Raji (cell line): ENCODE results near the gene ZNF148.

Source experiments
- POLR2A ChIP-seq: IDR thresholded peaks from 2 replicates; pipeline ENCODE4 v1.6.1; 2011; ENCODE audit warnings: low read depth, low read length, control low read depth; ENCODE audit not compliant: insufficient read depth

ZNF148 gene

GRCh38 chr3:125319765-125320164 lies 55.4 kb downstream of the ZNF148 start:
- TF ChIP-seq POLR2A, result no peak

- no peak for TF ChIP-seq POLR2A
Measured at GRCh38 chr3:125318871-125319270, 56.3 kb downstream of the ZNF148 start.

- no peak for TF ChIP-seq POLR2A
Measured at GRCh38 chr3:125318167-125318865, 56.8 kb downstream of the ZNF148 start.

- no peak for TF ChIP-seq POLR2A
Measured at GRCh38 chr3:125317761-125318160, 57.4 kb downstream of the ZNF148 start.

GRCh38 chr3:125316949-125317348 lies 58.2 kb downstream of the ZNF148 start:
- no peak for TF ChIP-seq POLR2A

GRCh38 chr3:125316246-125316645 lies 58.9 kb downstream of the ZNF148 start:
- TF ChIP-seq POLR2A, result no peak

- TF ChIP-seq POLR2A, result no peak
Measured at GRCh38 chr3:125313060-125313635, 62.0 kb downstream of the ZNF148 start.

- no peak for TF ChIP-seq POLR2A
Measured at GRCh38 chr3:125310623-125311081, 64.5 kb downstream of the ZNF148 start.

GRCh38 chr3:125309476-125309875 lies 65.6 kb downstream of the ZNF148 start:
- TF ChIP-seq POLR2A, result no peak

- TF ChIP-seq POLR2A, result no peak
Measured at GRCh38 chr3:125306620-125307019, 68.5 kb downstream of the ZNF148 start.

- TF ChIP-seq POLR2A, result no peak
Measured at GRCh38 chr3:125302932-125303331, 72.2 kb downstream of the ZNF148 start.

- TF ChIP-seq POLR2A, result no peak
Measured at GRCh38 chr3:125300416-125300815, 74.7 kb downstream of the ZNF148 start.

- TF ChIP-seq POLR2A, result no peak
Measured at GRCh38 chr3:125294411-125294810, 80.7 kb downstream of the ZNF148 start.

- no peak for TF ChIP-seq POLR2A
Measured at GRCh38 chr3:125292015-125292414, 83.1 kb downstream of the ZNF148 start.

GRCh38 chr3:125289429-125289981 lies 85.6 kb downstream of the ZNF148 start:
- no peak for TF ChIP-seq POLR2A

- TF ChIP-seq POLR2A, result no peak
Measured at GRCh38 chr3:125287248-125287647, 87.9 kb downstream of the ZNF148 start.
